ENCODE data around the gene CRTC1.

- no peak for TF ChIP-seq CTCF (IDR thresholded peaks at IDR 0.05)
- TF ChIP-seq POLR2A (IDR thresholded peaks at IDR 0.05): no peak
Observed at GRCh38 chr19:18749362-18750231, 66.1 kb downstream of the CRTC1 start.

All from body of pancreas (tissue), 4 donors.